Measurements from ENCODE around the gene RNF144A.
"Not testable (repeated sequence)": the region's sequence is repeated elsewhere in the genome, so short reads cannot be mapped to it uniquely, and the experiment has no call there.

Gene RNF144A

DNA sequence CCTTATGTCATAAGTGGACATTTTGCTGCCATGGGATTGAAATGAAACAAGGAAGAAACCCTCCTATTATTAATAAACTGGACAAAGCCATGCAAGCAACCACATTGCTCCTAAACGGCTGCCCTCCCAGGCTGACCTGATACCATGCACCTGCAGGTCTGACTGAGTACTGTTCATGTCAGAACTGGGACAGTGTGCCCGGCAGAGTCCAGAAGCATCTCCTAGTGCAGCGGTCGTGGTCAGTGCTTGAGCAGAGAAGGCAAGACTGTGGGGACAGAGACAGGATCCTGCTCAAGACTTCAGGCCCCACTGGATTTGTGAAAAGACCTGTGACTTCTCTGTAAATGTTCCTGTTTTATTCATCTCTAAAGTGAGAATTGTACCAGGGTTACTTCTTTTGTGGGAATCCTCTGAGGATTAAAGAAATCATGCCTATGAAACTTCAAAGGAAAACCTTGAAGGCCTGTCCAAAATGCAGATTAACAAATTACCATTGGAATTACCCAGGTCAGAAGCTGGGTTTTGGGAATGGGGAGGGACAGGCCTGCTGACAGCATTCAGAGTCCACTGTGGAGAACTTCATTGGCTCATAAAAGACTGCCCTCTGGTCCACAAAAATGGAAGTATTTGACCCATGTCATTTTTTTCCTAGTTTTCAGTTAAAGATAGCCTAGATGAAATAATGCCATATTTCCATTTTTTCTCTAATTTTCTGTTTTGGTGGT, 13.9 kb downstream of the RNF144A start:
- no peaks in the 10 kb centered on the region for H3K9me3 ChIP-seq (ENCODE audit: insufficient read depth, low read depth, low read length)
- no peaks in the 10 kb centered on the region for H3K36me3 ChIP-seq (ENCODE audit: insufficient read depth, low read length)
- WGBS: 73% methylated on average over 4 of the region's 4 CpGs
- no peak overlapping the region for H3K9ac ChIP-seq (ENCODE audit: low read depth, low read length)
- H3K4me3 ChIP-seq (ENCODE audit: low read length): no peak overlapping the region
- no peak overlapping the region for H3K27ac ChIP-seq (ENCODE audit: low read depth, low read length)
- no peaks in the 10 kb centered on the region for H3K27me3 ChIP-seq (ENCODE audit: insufficient read depth, low read length)
- H3K4me1 ChIP-seq (ENCODE audit: insufficient read depth, low read length): peaks cover 24% of the 10 kb centered on the region

- H3K4me3 ChIP-seq (ENCODE audit: low read length): no peak overlapping the region
- H3K4me1 ChIP-seq (ENCODE audit: insufficient read depth, low read length): peaks cover 24% of the 10 kb centered on the region
- H3K27ac ChIP-seq (ENCODE audit: low read depth, low read length): no peak overlapping the region
- no peaks in the 10 kb centered on the region for H3K9me3 ChIP-seq (ENCODE audit: insufficient read depth, low read depth, low read length)
- no peak overlapping the region for H3K9ac ChIP-seq (ENCODE audit: low read depth, low read length)
- no peaks in the 10 kb centered on the region for H3K27me3 ChIP-seq (ENCODE audit: insufficient read depth, low read length)
- no peaks in the 10 kb centered on the region for H3K36me3 ChIP-seq (ENCODE audit: insufficient read depth, low read length)
- 80% methylated on average over 1 of the region's 1 CpG for WGBS
Measured at GRCh38 chr2:6931753-6932152, 14.5 kb downstream of the RNF144A start.

- no peaks in the 10 kb centered on the region for H3K27me3 ChIP-seq (ENCODE audit: insufficient read depth, low read length)
- no CpG with 5 or more reads among the region's 1 CpG for WGBS
Measured at GRCh38 chr2:6932206-6932605, 15.0 kb downstream of the RNF144A start.

GRCh38 chr2:6932828-6933227, 15.6 kb downstream of the RNF144A start:
- WGBS: 90% methylated on average over 7 of the region's 7 CpGs
- Histone ChIP-seq H3K27me3 (ENCODE audit: insufficient read depth, low read length) (no peaks in the 10 kb centered on the region), H3K4me1 (ENCODE audit: insufficient read depth, low read length) (peaks cover 24% of the 10 kb centered on the region), H3K27ac (ENCODE audit: low read depth, low read length) (no peak overlapping the region), H3K4me3 (ENCODE audit: low read length) (no peak overlapping the region), H3K9ac (ENCODE audit: low read depth, low read length) (no peak overlapping the region), H3K36me3 (ENCODE audit: insufficient read depth, low read length) (no peaks in the 10 kb centered on the region), H3K9me3 (ENCODE audit: insufficient read depth, low read depth, low read length) (no peaks in the 10 kb centered on the region)

More at GRCh38 chr2:6932206-6932605, 15.0 kb downstream of the RNF144A start:
- no peak overlapping the region for H3K27ac ChIP-seq (ENCODE audit: low read depth, low read length)
- H3K9me3 ChIP-seq (ENCODE audit: insufficient read depth, low read depth, low read length): no peaks in the 10 kb centered on the region
- peaks cover 24% of the 10 kb centered on the region for H3K4me1 ChIP-seq (ENCODE audit: insufficient read depth, low read length)
- H3K4me3 ChIP-seq (ENCODE audit: low read length): no peak overlapping the region
- H3K36me3 ChIP-seq (ENCODE audit: insufficient read depth, low read length): no peaks in the 10 kb centered on the region
- no peak overlapping the region for H3K9ac ChIP-seq (ENCODE audit: low read depth, low read length)

- WGBS: 100% methylated on average over 2 of the region's 3 CpGs
Measured at GRCh38 chr2:6933911-6934310, 16.7 kb downstream of the RNF144A start.

DNA sequence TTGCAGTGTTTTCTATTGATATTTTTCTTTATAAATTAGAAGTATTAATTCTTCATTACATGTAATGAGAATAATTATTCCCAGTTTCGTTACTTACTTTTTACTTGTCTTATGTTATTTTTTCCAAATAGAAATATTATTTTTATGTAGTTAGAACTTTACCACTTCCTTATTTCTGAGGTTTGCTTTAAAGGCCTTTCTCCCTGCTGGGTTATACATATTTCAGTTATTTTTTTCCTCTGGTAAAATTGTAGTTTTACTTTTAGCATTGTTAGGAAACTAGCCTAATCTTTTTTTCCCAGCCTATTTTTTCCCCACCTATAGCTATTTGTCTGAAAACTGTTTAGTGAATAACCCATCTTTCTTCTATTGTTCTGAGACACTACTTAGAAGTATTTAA, 17.1 kb downstream of the RNF144A start:
- no CpG with 5 or more reads among the region's 1 CpG for WGBS
- no peak overlapping the region for H3K27ac ChIP-seq (ENCODE audit: low read depth, low read length)
- no peaks in the 10 kb centered on the region for H3K36me3 ChIP-seq (ENCODE audit: insufficient read depth, low read length)
- no peaks in the 10 kb centered on the region for H3K9me3 ChIP-seq (ENCODE audit: insufficient read depth, low read depth, low read length)
- H3K9ac ChIP-seq (ENCODE audit: low read depth, low read length): no peak overlapping the region
- H3K4me3 ChIP-seq (ENCODE audit: low read length): no peak overlapping the region
- no peaks in the 10 kb centered on the region for H3K27me3 ChIP-seq (ENCODE audit: insufficient read depth, low read length)
- peaks cover 31% of the 10 kb centered on the region for H3K4me1 ChIP-seq (ENCODE audit: insufficient read depth, low read length)

More at GRCh38 chr2:6933911-6934310, 16.7 kb downstream of the RNF144A start:
- Histone ChIP-seq H3K36me3 (ENCODE audit: insufficient read depth, low read length) (no peaks in the 10 kb centered on the region), H3K27ac (ENCODE audit: low read depth, low read length) (no peak overlapping the region), H3K27me3 (ENCODE audit: insufficient read depth, low read length) (no peaks in the 10 kb centered on the region), H3K9ac (ENCODE audit: low read depth, low read length) (no peak overlapping the region), H3K9me3 (ENCODE audit: insufficient read depth, low read depth, low read length) (no peaks in the 10 kb centered on the region), H3K4me1 (ENCODE audit: insufficient read depth, low read length) (peaks cover 28% of the 10 kb centered on the region), H3K4me3 (ENCODE audit: low read length) (no peak overlapping the region)

DNA sequence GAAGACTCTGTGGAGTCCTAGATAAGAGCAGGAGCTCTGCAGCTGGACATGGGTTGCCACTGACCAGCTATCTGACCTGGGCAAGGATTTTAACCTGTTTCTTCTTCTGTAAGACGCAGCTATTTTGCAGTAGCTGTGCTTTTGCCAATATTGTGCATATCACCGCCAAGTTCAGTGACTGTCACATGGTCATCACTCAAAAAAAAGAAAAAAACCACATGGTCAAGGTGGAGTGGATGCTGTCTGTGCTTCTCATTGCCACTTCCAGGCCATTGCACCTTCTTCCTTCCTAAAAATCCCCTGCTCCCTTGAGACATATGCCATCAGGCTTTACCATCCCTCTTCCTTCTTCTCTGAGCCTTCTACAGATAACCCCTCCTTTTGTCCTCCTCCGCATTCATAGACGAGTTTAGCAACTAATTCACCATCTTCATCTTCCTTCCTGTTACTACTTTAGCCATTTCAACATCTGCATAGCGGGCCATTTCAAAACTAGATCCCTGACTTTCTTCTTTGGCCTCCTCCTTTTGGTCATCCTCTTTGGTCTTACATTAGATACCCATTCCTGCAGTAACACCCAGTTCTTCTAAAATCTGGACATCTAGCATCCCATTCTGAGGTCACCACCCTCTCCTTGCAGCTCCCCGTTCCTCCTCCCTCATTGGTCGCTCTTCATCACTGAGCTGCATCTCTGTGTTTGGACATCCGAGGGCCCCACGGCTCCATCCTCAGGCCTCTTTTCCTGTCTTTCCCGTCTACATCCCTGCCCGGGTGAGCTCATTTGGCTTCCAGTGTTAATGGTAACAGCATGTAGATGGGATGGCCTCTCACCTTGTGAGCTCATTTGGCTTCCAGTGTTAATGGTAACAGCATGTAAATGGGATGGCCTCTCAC, 17.8 kb downstream of the RNF144A start:
- Histone ChIP-seq H3K27me3 (ENCODE audit: insufficient read depth, low read length) (no peaks in the 10 kb centered on the region), H3K4me1 (ENCODE audit: insufficient read depth, low read length) (peaks cover 37% of the 10 kb centered on the region), H3K4me3 (ENCODE audit: low read length) (no peak overlapping the region), H3K27ac (ENCODE audit: low read depth, low read length) (no peak overlapping the region), H3K36me3 (ENCODE audit: insufficient read depth, low read length) (no peaks in the 10 kb centered on the region), H3K9me3 (ENCODE audit: insufficient read depth, low read depth, low read length) (no peaks in the 10 kb centered on the region), H3K9ac (ENCODE audit: low read depth, low read length) (no peak overlapping the region)
- WGBS: 91% methylated on average over 11 of the region's 11 CpGs

DNA sequence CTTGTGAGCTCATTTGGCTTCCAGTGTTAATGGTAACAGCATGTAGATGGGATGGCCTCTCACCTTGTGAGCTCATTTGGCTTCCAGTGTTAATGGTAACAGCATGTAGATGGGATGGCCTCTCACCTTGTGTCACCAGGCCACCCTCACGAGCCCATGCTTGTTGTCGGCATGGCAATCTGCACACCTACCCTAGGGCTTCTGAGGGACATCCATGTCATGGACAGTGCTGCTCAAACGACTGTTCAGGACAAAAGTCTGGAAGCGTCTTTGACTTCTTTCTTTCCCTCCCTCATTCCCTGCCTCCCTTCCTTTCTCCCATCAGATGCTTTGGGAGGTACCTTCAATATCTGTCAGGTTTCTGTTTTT, 18.4 kb downstream of the RNF144A start:
- WGBS: 93% methylated on average over 4 of the region's 4 CpGs
- not testable (repeated sequence) for H3K36me3 ChIP-seq (ENCODE audit: insufficient read depth, low read length); H3K4me3 ChIP-seq (ENCODE audit: low read length); H3K27ac ChIP-seq (ENCODE audit: low read depth, low read length); H3K9ac ChIP-seq (ENCODE audit: low read depth, low read length); H3K9me3 ChIP-seq (ENCODE audit: insufficient read depth, low read depth, low read length); H3K27me3 ChIP-seq (ENCODE audit: insufficient read depth, low read length)
- peaks cover 43% of the 10 kb centered on the region for H3K4me1 ChIP-seq (ENCODE audit: insufficient read depth, low read length)

DNA sequence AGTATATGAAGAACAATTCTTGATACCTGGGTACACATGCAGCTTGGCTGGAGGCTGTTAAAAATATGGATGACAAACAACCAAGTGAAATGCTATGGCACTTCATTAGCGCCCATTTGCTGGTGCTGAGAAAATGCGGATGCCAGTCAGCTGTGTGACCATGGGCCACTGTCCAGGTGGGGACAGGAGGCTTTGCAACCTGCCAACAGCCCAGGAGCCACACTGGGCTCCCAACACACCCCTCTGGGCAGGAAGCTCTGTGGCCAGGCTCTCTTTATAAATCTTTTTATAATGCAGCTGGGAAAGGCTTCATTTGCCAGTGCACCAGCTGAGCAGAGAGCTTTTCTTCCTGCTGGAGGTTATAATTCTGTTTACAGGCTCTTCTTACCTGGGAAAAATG, 19.9 kb downstream of the RNF144A start:
- H3K4me1 ChIP-seq (ENCODE audit: insufficient read depth, low read length): peaks cover 36% of the 10 kb centered on the region
- H3K9ac ChIP-seq (ENCODE audit: low read depth, low read length): no peak overlapping the region
- peaks cover 6% of the 10 kb centered on the region; the same call in 1 of the 2 replicates for H3K36me3 ChIP-seq (ENCODE audit: insufficient read depth, low read length)
- no peaks in the 10 kb centered on the region for H3K27me3 ChIP-seq (ENCODE audit: insufficient read depth, low read length)
- H3K9me3 ChIP-seq (ENCODE audit: insufficient read depth, low read depth, low read length): no peaks in the 10 kb centered on the region
- no peak overlapping the region for H3K4me3 ChIP-seq (ENCODE audit: low read length)
- H3K27ac ChIP-seq (ENCODE audit: low read depth, low read length): no peak overlapping the region
- WGBS: 92% methylated on average over 2 of the region's 2 CpGs

- no peaks in the 10 kb centered on the region for H3K27me3 ChIP-seq (ENCODE audit: insufficient read depth, low read length)
- no peak overlapping the region for H3K27ac ChIP-seq (ENCODE audit: low read depth, low read length)
- peaks cover 9% of the 10 kb centered on the region; the same call in 1 of the 2 replicates for H3K36me3 ChIP-seq (ENCODE audit: insufficient read depth, low read length)
- H3K9me3 ChIP-seq (ENCODE audit: insufficient read depth, low read depth, low read length): no peaks in the 10 kb centered on the region
- WGBS: 88% methylated on average over 4 of the region's 4 CpGs
- no peak overlapping the region for H3K9ac ChIP-seq (ENCODE audit: low read depth, low read length)
- H3K4me3 ChIP-seq (ENCODE audit: low read length): no peak overlapping the region
- peaks cover 34% of the 10 kb centered on the region for H3K4me1 ChIP-seq (ENCODE audit: insufficient read depth, low read length)
Measured at GRCh38 chr2:6937582-6937981, 20.4 kb downstream of the RNF144A start.

- WGBS: 100% methylated on average over 2 of the region's 2 CpGs
- H3K36me3 ChIP-seq (ENCODE audit: insufficient read depth, low read length): peaks cover 9% of the 10 kb centered on the region; the same call in 1 of the 2 replicates
- no peak overlapping the region for H3K27ac ChIP-seq (ENCODE audit: low read depth, low read length)
- peaks cover 26% of the 10 kb centered on the region for H3K4me1 ChIP-seq (ENCODE audit: insufficient read depth, low read length)
- H3K4me3 ChIP-seq (ENCODE audit: low read length): no peak overlapping the region
- H3K9ac ChIP-seq (ENCODE audit: low read depth, low read length): no peak overlapping the region
- no peaks in the 10 kb centered on the region for H3K9me3 ChIP-seq (ENCODE audit: insufficient read depth, low read depth, low read length)
- no peaks in the 10 kb centered on the region for H3K27me3 ChIP-seq (ENCODE audit: insufficient read depth, low read length)
Measured at GRCh38 chr2:6939071-6939470, 21.9 kb downstream of the RNF144A start.

Data from HUES64 (cell line).